ENCODE results near the gene CALML6. TPM values are rescaled to one million over a fixed set of nuclear protein-coding genes. Genes with fewer than 3 reads are reported as not detected.
"Not testable (repeated sequence)": the region's sequence is repeated elsewhere in the genome, so short reads cannot be mapped to it uniquely, and the experiment has no call there.

The CALML6 gene
- polyA plus RNA-seq, 1 donor, result 1.8 TPM

- WGBS (ENCODE audit: insufficient coverage, low lambda C conversion rate), result no CpG with 5 or more reads among the region's 21 CpGs
- no peak overlapping the region for H3K27ac ChIP-seq (ENCODE audit: low read length)
- no peaks in the 10 kb centered on the region for H3K27me3 ChIP-seq (ENCODE audit: control insufficient read depth, insufficient read depth, low read length)
- peaks cover 11% of the 10 kb centered on the region for H3K9me3 ChIP-seq (ENCODE audit: control insufficient read depth, low read depth, low read length)
- H3K4me1 ChIP-seq (ENCODE audit: control insufficient read depth, insufficient read depth, low read length), result peaks cover 17% of the 10 kb centered on the region
- no peak for DNase-seq
- no peak overlapping the region for H3K4me3 ChIP-seq (ENCODE audit: low read length)
- H3K36me3 ChIP-seq (ENCODE audit: control insufficient read depth, insufficient read depth, low read length), result no peaks in the 10 kb centered on the region
Observed at GRCh38 chr1:1926886-1927660, 12.0 kb downstream of the CALML6 start.

- no CpG with 5 or more reads among the region's 25 CpGs for WGBS (ENCODE audit: insufficient coverage, low lambda C conversion rate)
- Histone ChIP-seq H3K4me1 (ENCODE audit: control insufficient read depth, insufficient read depth, low read length) (peaks cover 11% of the 10 kb centered on the region), H3K27me3 (ENCODE audit: control insufficient read depth, insufficient read depth, low read length) (no peaks in the 10 kb centered on the region), H3K9me3 (ENCODE audit: control insufficient read depth, low read depth, low read length) (peaks cover 11% of the 10 kb centered on the region), H3K36me3 (ENCODE audit: control insufficient read depth, insufficient read depth, low read length) (no peaks in the 10 kb centered on the region), H3K27ac (ENCODE audit: low read length) (no peak overlapping the region), H3K4me3 (ENCODE audit: low read length) (no peak overlapping the region)
- DNase-seq, result no peak
Observed at GRCh38 chr1:1927751-1928150, 12.7 kb downstream of the CALML6 start.

DNA sequence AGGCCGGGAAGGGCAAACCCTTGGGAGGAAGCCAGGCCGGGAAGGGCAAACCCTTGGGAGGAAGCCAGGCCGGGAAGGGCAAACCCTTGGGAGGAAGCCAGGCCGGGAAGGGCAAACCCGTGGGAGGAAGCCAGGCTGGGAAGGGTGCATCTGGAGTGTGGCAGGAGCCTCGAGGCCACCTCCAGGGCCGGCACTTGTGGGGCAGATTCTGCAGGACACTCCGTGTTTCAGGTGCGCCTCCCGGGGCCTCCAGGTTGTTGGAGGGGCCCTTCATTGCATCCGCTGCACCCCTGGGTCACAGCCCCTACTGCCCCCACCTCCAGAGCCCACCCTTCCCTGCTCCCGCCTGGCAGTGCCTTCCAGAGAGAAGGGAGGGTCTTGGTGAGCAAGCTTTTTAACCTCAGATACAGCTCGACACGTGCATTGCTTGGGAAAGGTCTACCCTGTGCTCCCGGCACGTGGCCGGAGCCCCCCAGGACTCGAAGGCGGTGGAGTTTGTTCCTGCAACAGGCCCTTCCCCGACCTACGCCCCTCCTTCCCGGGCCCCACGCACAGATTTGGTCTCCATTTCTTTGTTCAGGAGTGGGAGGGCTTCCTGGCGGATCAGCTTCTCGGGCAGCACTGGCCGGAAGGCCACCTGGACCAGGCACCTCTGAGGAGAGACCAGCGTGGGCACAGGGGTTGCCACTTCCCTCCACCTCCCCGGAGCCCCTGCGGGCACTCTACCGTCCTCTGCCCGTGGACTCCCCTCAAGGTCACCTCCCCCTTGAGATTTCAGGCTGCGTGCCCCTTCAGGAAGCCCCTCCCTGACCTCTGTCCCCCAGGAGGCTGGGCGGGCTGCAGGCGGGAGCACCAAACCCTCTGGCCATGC lies 13.4 kb downstream of the CALML6 start:
- Histone ChIP-seq H3K27me3 (ENCODE audit: control insufficient read depth, insufficient read depth, low read length) (no peaks in the 10 kb centered on the region), H3K36me3 (ENCODE audit: control insufficient read depth, insufficient read depth, low read length) (no peaks in the 10 kb centered on the region), H3K4me1 (ENCODE audit: control insufficient read depth, insufficient read depth, low read length) (peaks cover 4% of the 10 kb centered on the region), H3K27ac (ENCODE audit: low read length) (no peak overlapping the region), H3K4me3 (ENCODE audit: low read length) (no peak overlapping the region), H3K9me3 (ENCODE audit: control insufficient read depth, low read depth, low read length) (peaks cover 11% of the 10 kb centered on the region)
- DNase-seq, result no peak
- WGBS (ENCODE audit: insufficient coverage, low lambda C conversion rate), result no CpG with 5 or more reads among the region's 34 CpGs

DNA sequence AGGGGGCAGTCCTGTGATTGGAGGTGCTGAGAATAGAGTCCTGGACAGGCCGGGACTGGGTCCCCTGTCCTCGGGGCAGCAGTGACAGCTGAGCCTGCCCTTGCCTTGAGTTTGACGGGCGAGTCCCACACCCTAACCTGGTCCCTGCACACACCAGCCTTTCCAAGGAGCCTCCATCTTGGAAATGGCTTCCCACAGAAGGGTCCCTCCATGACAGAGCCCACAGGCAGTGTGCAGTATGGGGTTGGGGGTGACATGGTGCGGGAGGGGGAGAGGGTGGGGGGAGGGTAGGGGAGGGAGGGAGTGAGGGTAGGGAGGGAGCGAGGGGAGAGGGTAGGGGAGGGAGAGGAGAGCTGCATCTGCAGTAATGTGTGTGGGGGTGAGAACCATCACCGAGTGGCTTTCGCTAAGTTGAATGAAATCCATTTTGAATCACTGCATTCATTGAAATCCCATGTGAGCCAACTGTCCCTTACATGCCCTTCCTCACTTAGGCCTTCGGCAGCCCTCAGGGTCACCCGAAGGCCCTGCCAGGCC lies 14.1 kb downstream of the CALML6 start:
- H3K4me3 ChIP-seq (ENCODE audit: low read length), result no peak overlapping the region
- no peak overlapping the region for H3K27ac ChIP-seq (ENCODE audit: low read length)
- DNase-seq, result no peak
- no peaks in the 10 kb centered on the region for H3K4me1 ChIP-seq (ENCODE audit: control insufficient read depth, insufficient read depth, low read length)
- H3K27me3 ChIP-seq (ENCODE audit: control insufficient read depth, insufficient read depth, low read length), result no peaks in the 10 kb centered on the region
- H3K9me3 ChIP-seq (ENCODE audit: control insufficient read depth, low read depth, low read length), result peaks cover 11% of the 10 kb centered on the region
- no peaks in the 10 kb centered on the region for H3K36me3 ChIP-seq (ENCODE audit: control insufficient read depth, insufficient read depth, low read length)
- no CpG with 5 or more reads among the region's 10 CpGs for WGBS (ENCODE audit: insufficient coverage, low lambda C conversion rate)

DNA sequence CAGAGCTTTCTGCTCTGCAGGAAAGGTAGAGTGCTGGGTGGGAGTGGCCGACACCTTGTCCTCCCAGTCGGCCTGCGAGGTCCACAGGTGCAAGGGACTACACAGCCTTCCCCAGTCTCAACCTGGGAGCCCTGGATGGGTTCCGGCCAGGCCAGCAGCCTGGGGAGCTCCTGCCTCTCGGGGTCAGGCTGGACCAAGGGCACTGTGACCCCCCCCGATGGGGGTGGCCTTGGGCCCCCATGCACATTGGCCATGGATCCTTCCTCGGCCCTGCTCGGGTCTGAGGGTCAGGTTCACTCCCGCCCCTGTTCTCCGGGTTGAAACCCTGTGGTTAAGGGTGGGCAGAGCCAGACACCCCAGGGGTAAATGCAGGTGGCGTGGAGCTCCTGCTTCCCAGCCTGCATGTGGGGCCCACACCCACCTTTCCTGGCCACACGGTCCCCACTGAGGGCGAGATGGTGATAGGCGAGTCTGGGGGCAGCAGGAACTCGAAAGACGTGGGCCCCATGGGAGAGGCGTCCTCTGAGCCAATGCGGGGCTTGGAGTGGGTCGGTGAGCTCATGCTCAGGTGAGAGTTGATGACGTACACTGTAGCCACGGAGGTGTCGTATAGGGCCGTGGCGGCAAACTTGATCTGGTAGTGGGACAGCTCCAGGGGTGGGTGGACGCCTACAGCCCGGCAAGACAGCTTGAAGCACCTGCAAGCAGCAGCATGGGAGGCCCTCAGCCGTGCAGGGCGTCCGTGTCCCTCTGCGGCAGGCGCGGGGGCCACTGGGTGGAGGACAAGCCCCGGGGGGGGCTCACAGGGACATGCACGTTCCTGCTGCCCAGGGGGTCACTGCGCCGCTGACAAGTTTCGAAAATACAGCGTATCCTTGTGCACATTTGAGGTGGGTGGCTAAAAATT lies 14.8 kb downstream of the CALML6 start:
- no peak for DNase-seq
- Histone ChIP-seq H3K4me1 (ENCODE audit: control insufficient read depth, insufficient read depth, low read length) (no peaks in the 10 kb centered on the region), H3K4me3 (ENCODE audit: low read length) (no peak overlapping the region), H3K36me3 (ENCODE audit: control insufficient read depth, insufficient read depth, low read length) (no peaks in the 10 kb centered on the region), H3K27ac (ENCODE audit: low read length) (no peak overlapping the region), H3K27me3 (ENCODE audit: control insufficient read depth, insufficient read depth, low read length) (no peaks in the 10 kb centered on the region), H3K9me3 (ENCODE audit: control insufficient read depth, low read depth, low read length) (peaks cover 11% of the 10 kb centered on the region)
- WGBS (ENCODE audit: insufficient coverage, low lambda C conversion rate), result no CpG with 5 or more reads among the region's 38 CpGs

GRCh38 chr1:1934848-1935247 lies 19.8 kb downstream of the CALML6 start:
- not testable (repeated sequence) for H3K4me1 ChIP-seq (ENCODE audit: control insufficient read depth, insufficient read depth, low read length); H3K9me3 ChIP-seq (ENCODE audit: control insufficient read depth, low read depth, low read length); H3K27ac ChIP-seq (ENCODE audit: low read length)

GRCh38 chr1:1937061-1937460 lies 22.0 kb downstream of the CALML6 start:
- Histone ChIP-seq H3K36me3 (ENCODE audit: control insufficient read depth, insufficient read depth, low read length) (no peaks in the 10 kb centered on the region), H3K4me1 (ENCODE audit: control insufficient read depth, insufficient read depth, low read length) (no peaks in the 10 kb centered on the region), H3K9me3 (ENCODE audit: control insufficient read depth, low read depth, low read length) (peaks cover 4% of the 10 kb centered on the region), H3K27me3 (ENCODE audit: control insufficient read depth, insufficient read depth, low read length) (no peaks in the 10 kb centered on the region), H3K27ac (ENCODE audit: low read length) (no peak overlapping the region), H3K4me3 (ENCODE audit: low read length) (no peak overlapping the region)
- no peak for DNase-seq
- WGBS (ENCODE audit: insufficient coverage, low lambda C conversion rate), result no CpG with 5 or more reads among the region's 15 CpGs

More at GRCh38 chr1:1934848-1935247, 19.8 kb downstream of the CALML6 start:
- no CpG with 5 or more reads among the region's 21 CpGs for WGBS (ENCODE audit: insufficient coverage, low lambda C conversion rate)
- H3K36me3 ChIP-seq (ENCODE audit: control insufficient read depth, insufficient read depth, low read length); DNase-seq; H3K4me3 ChIP-seq (ENCODE audit: low read length); H3K27me3 ChIP-seq (ENCODE audit: control insufficient read depth, insufficient read depth, low read length): not testable (repeated sequence)

- Histone ChIP-seq H3K27ac (ENCODE audit: low read length) (no peak overlapping the region), H3K4me1 (ENCODE audit: control insufficient read depth, insufficient read depth, low read length) (peaks cover 6% of the 10 kb centered on the region), H3K4me3 (ENCODE audit: low read length) (no peak overlapping the region), H3K36me3 (ENCODE audit: control insufficient read depth, insufficient read depth, low read length) (no peaks in the 10 kb centered on the region), H3K27me3 (ENCODE audit: control insufficient read depth, insufficient read depth, low read length) (no peaks in the 10 kb centered on the region), H3K9me3 (ENCODE audit: control insufficient read depth, low read depth, low read length) (peaks cover 4% of the 10 kb centered on the region)
- DNase-seq, result no peak
- WGBS (ENCODE audit: insufficient coverage, low lambda C conversion rate), result no CpG with 5 or more reads among the region's 16 CpGs
Observed at GRCh38 chr1:1937549-1938275, 22.7 kb downstream of the CALML6 start.

GRCh38 chr1:1938276-1938573 lies 23.2 kb downstream of the CALML6 start:
- Histone ChIP-seq H3K27me3 (ENCODE audit: control insufficient read depth, insufficient read depth, low read length) (no peaks in the 10 kb centered on the region), H3K4me1 (ENCODE audit: control insufficient read depth, insufficient read depth, low read length) (peaks cover 11% of the 10 kb centered on the region), H3K36me3 (ENCODE audit: control insufficient read depth, insufficient read depth, low read length) (no peaks in the 10 kb centered on the region), H3K4me3 (ENCODE audit: low read length) (no peak overlapping the region), H3K9me3 (ENCODE audit: control insufficient read depth, low read depth, low read length) (peaks cover 7% of the 10 kb centered on the region), H3K27ac (ENCODE audit: low read length) (no peak overlapping the region)
- 80% methylated on average over 1 of the region's 6 CpGs for WGBS (ENCODE audit: insufficient coverage, low lambda C conversion rate)
- no peak for DNase-seq
